ENCODE measurements around the gene LMAN1L. TPM values are rescaled to one million over a fixed set of nuclear protein-coding genes. Genes with fewer than 3 reads are reported as not detected.

The LMAN1L gene
- total RNA-seq, 4 donors from 2014 or later: 0.42 TPM; not detected in 3

DNA sequence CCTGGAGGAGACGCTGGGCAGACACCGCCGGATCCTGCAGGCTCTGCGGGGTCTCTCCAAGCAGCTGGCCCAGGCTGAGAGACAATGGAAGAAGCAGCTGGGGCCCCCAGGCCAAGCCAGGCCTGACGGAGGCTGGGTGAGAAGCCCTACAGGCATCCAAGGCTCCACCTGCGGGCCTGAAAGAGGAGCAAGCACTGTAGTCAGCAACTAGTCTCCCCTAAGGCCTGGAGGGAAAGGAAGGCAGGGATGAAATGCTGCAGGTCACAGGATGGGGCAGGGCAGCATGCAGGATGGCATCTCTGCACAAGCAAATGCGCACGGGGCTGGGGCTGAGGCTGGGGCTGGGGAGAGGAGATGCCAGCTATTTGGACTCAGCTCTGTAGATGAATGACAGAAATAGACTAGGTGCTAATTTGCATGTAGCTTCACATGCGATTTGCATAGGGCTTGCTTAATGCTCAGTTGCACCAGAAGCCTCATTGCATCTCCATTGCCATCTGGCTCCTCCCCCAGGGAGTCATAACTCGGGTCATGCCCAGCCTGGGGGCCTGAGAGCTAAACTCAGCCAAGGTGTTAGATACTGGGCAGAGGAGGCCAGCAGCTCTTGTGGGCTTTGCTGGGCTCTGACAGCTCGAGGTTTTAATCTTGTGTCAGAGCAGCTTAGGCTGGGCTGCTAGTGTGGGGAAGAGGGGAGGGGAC lies 8.6 kb downstream of the LMAN1L start:
- TF ChIP-seq POLR2A (IDR thresholded peaks at IDR 0.05) (no peak), EP300 (IDR thresholded peaks at IDR 0.05) (no peak), CTCF (IDR thresholded peaks at IDR 0.05) (no peak)
- Histone ChIP-seq H3K27ac (no peak overlapping the region), H3K4me1 (peaks cover 0 to 2% (median 0%) of the 10 kb centered on the region in 4 donors), H3K9me3 (no peaks in the 10 kb centered on the region), H3K27me3 (peaks cover 0 to 24% of the 10 kb centered on the region in 2 donors), H3K4me3 (no peak overlapping the region), H3K36me3 (no peaks in the 10 kb centered on the region)
- WGBS, 2 donors: 37 to 46% methylated on average over 11 of the region's 11 CpGs
- DNase-seq (ENCODE audit: low spot score in 2 of 2): no peak

DNA sequence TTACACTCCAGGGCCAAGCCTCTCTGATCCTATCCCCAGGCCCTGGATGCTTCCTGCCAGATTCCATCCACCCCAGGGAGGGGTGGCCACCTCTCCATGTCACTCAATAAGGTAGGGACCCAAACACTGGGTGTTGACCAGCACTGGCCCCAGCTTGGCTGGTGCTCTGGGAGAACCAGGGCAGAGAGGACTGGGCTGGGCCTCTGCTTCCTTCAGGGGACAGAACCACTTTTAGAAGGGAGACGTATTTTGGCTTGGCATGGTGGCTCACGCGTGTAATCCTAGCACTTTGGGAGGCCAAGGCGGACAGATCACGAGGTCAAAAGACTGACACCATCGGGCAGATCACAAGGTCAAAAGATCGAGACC lies 9.1 kb downstream of the LMAN1L start:
- Histone ChIP-seq H3K36me3 (no peaks in the 10 kb centered on the region), H3K27me3 (peaks cover 0 to 27% of the 10 kb centered on the region in 2 donors), H3K4me1 (peaks cover 0 to 8% (median 0%) of the 10 kb centered on the region in 4 donors), H3K4me3 (no peak overlapping the region), H3K27ac (no peak overlapping the region), H3K9me3 (no peaks in the 10 kb centered on the region)
- WGBS, 2 donors: 75 to 88% methylated on average over 6 to 7 of the region's 7 CpGs
- no peak for TF ChIP-seq CTCF (IDR thresholded peaks at IDR 0.05)
- TF ChIP-seq EP300 (IDR thresholded peaks at IDR 0.05): no peak
- TF ChIP-seq POLR2A (IDR thresholded peaks at IDR 0.05): no peak
- no peak for DNase-seq (ENCODE audit: low spot score in 2 of 2)

DNA sequence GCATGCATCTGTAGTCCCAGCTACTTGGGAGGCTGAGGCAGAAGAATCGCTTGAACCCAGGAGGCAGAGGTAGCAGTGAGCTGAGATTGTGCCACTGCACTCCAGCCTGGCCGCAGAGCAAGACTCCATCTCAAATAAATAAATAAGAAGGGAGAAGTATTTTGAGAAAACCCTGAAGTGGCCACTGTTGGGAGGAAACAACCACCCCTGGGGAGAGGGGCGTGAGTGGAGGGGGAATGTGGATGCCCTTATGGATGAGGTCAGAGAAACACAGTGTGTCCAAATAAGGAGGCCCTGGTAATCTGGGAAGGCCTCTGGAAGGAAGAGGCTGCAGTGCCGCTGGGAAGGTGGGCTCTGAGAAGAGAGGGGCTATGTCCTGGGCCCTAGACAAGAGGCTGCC lies 9.6 kb downstream of the LMAN1L start:
- no peak for DNase-seq (ENCODE audit: low spot score in 2 of 2)
- WGBS, 2 donors: 75 to 77% methylated on average over 4 of the region's 4 CpGs
- H3K9me3 ChIP-seq: no peaks in the 10 kb centered on the region
- no peak overlapping the region for H3K4me3 ChIP-seq
- H3K27ac ChIP-seq: no peak overlapping the region
- H3K4me1 ChIP-seq: peaks cover 0 to 10% (median 0%) of the 10 kb centered on the region in 4 donors
- H3K36me3 ChIP-seq: no peaks in the 10 kb centered on the region
- H3K27me3 ChIP-seq: peaks cover 0 to 32% of the 10 kb centered on the region in 2 donors
- TF ChIP-seq EP300 (IDR thresholded peaks at IDR 0.05) (no peak), CTCF (IDR thresholded peaks at IDR 0.05) (no peak), POLR2A (IDR thresholded peaks at IDR 0.05) (no peak)

- 71 to 79% methylated on average over 6 of the region's 6 CpGs for WGBS, 2 donors
- Histone ChIP-seq H3K27ac (no peak overlapping the region), H3K4me1 (peaks cover 0 to 10% (median 0%) of the 10 kb centered on the region in 4 donors), H3K9me3 (no peaks in the 10 kb centered on the region), H3K36me3 (no peaks in the 10 kb centered on the region), H3K4me3 (no peak overlapping the region), H3K27me3 (peaks cover 0 to 37% of the 10 kb centered on the region in 2 donors)
- TF ChIP-seq CTCF (IDR thresholded peaks at IDR 0.05) (no peak), POLR2A (IDR thresholded peaks at IDR 0.05) (no peak), EP300 (IDR thresholded peaks at IDR 0.05) (no peak)
- DNase-seq (ENCODE audit: low spot score in 2 of 2): no peak
These were observed 10.7 kb downstream of the LMAN1L start for GRCh38 chr15:74823324-74823723.

- peaks cover 0 to 45% of the 10 kb centered on the region in 2 donors for H3K27me3 ChIP-seq
- no peak for TF ChIP-seq EP300 (IDR thresholded peaks at IDR 0.05)
- no peak for TF ChIP-seq POLR2A (IDR thresholded peaks at IDR 0.05)
- no peak for TF ChIP-seq CTCF (IDR thresholded peaks at IDR 0.05)
- no peak for DNase-seq (ENCODE audit: low spot score in 2 of 2)
- no peaks in the 10 kb centered on the region for H3K36me3 ChIP-seq
- peaks cover 0 to 10% (median 0%) of the 10 kb centered on the region in 4 donors for H3K4me1 ChIP-seq
- no peak overlapping the region for H3K4me3 ChIP-seq
- no peaks in the 10 kb centered on the region for H3K9me3 ChIP-seq
- H3K27ac ChIP-seq: no peak overlapping the region
- WGBS, 2 donors: 64 to 73% methylated on average over 7 of the region's 7 CpGs
These were observed 12.3 kb downstream of the LMAN1L start for GRCh38 chr15:74824976-74825375.

All from tibial nerve (tissue), 4 donors.